Heart right ventricle (tissue), 16 donors: ENCODE measurements around the gene CNTN4. TPM values are rescaled to one million over a fixed set of nuclear protein-coding genes. Genes with fewer than 3 reads are reported as not detected.
"Not testable (repeated sequence)": the region's sequence is repeated elsewhere in the genome, so short reads cannot be mapped to it uniquely, and the experiment has no call there.

Experiments used
- ATAC-seq, 8 donors: fragments of 200-7000 bp; cut with Tn5 transposase; one replicate each; pipeline ENCODE4 v1.9.1; 2020; ENCODE audit warnings: mild to moderate bottlenecking in 8 of 8, moderate library complexity in 8 of 8, moderate number of reproducible peaks in 1 of 8
- DNase-seq, 2 donors: peaks; one replicate each; pipeline ENCODE4 v3.0.0-alpha.2; 2020
- H3K27ac ChIP-seq, 10 donors: fragments of 200-600 bp; sonication (generic) in 2 of 10; one replicate each; pipeline versions ENCODE4 v1.5.0 to v1.8.0; 2020 to 2022; ENCODE audit warnings: mild to moderate bottlenecking in 3 of 10
- H3K27me3 ChIP-seq, 7 donors: fragments of 200-600 bp; one replicate each; pipeline ENCODE4 v1.8.0; 2021 to 2022; ENCODE audit warnings: mild to moderate bottlenecking in 2 of 7
- H3K36me3 ChIP-seq, 9 donors: fragments of 200-600 bp; sonication (generic) in 1 of 9; one replicate each; pipeline versions ENCODE4 v1.5.0 to v1.8.0; 2020 to 2022; ENCODE audit warnings: mild to moderate bottlenecking in 2 of 9
- H3K4me1 ChIP-seq, 9 donors: fragments of 200-600 bp; sonication (generic) in 1 of 9; one replicate each; pipeline versions ENCODE4 v1.5.0 to v1.8.0; 2020 to 2022; ENCODE audit warnings: mild to moderate bottlenecking in 4 of 9
- H3K4me3 ChIP-seq, 10 donors: fragments of 200-600 bp; sonication (generic) in 2 of 10; one replicate each; pipeline versions ENCODE4 v1.5.0 to v1.8.0; 2020 to 2022; ENCODE audit warnings: mild to moderate bottlenecking in 7 of 10, moderate library complexity in 2 of 10
- H3K9me3 ChIP-seq, 11 donors: fragments of 200-600 bp in 10 of 11; sonication (generic) in 2 of 11; one replicate each; pipeline versions ENCODE4 v1.5.0 to v1.8.0; 2013 to 2022; ENCODE audit warnings: mild to moderate bottlenecking in 2 of 11, control low read depth in 1 of 11, moderate library complexity in 1 of 11
- CTCF ChIP-seq, 9 donors: fragments of 200-600 bp; sonication (generic) in 2 of 9; IDR thresholded peaks; one replicate each; pipeline versions ENCODE4 v1.5.0 to v1.8.0; 2021 to 2022; ENCODE audit warnings: antibody characterized with exemption in 9 of 9, mild to moderate bottlenecking in 5 of 9, moderate library complexity in 1 of 9
- WGBS, 2 donors: extraction: QIAGEN DNeasy Blood & Tissue Kit; methylation state at CpG; one replicate each; pipeline ENCODE4 v1.1.7; 2013; ENCODE audit warnings: inconsistent platforms in 1 of 2; 5-methylcytosine and 5-hydroxymethylcytosine counted together
- intact Hi-C, 10 donors: fragments of 100-400 bp; cut with DNase I; formaldehyde crosslinking; loops; one replicate each; pipeline versions ENCODE4 v1.11.1 to v1.14.2; 2022
- polyA plus RNA-seq, 2 donors: library from polyadenylated mRNA; stranded (reverse); fragments of 200-250 nt; gene quantifications; one replicate each; pipeline ENCODE4 v1.2.3, GENCODE V29; 2013
- total RNA-seq, 10 donors: library from RNA; stranded (reverse); fragmentation: NEBNext Ultra II Directional in 3 of 10; extraction: Animal tissue kit (Norgen Biotek cat#: 25700) in 3 of 10; gene quantifications; one replicate each; pipeline versions ENCODE4 v1.2.1 to v1.2.4, GENCODE V29; 2021 to 2023
- donor health status: Arrhythmogenic right ventricular cardiomyopathy.
- donor health status: ischemic (EF 13 %, LVEDD 7.1; RV severe dilation, severe dysfunction).
- donor health status: healthy with polysubstance abuse.
- donor health status: DM: no; HTN: yes; CAD: no.
- donor health status: DM: no; HTN: no; CAD: no.
- donor health status: ischemic (EF 25% LVEDD 6.9; RV normal size, moderate dysfunction).
- donor health status: ischemic (EF 25% LVEDD 5.7; RV mildly dilated, moderate dysfunction).
- donor health status: healthy.
- donor health status: DM: yes; HTN: yes; CAD: no.
- donor health status: Ischemic cardiomyopathy.
- donor health status: ischemic (EF 35%, LVEDD 5.7; RV mildly dilated, moderate dysfunction).
- donor health status: nonischemic (EF 11% LVEDD 7.7; RV severe dilation, severe dysfunction).
- donor health status: DM: yes; HTN: yes; CAD: no.
- donor health status: PGD.
- donor health status: ischemic (EF 29% LVEDD 5.4; RV normal size, mild dysfunction).
- donor health status: nonischemic (EF 23%, LVEDD 6.1; RV moderate dilation, normal function).

Gene CNTN4
- total and polyA plus RNA-seq, 12 donors = 0.48 to 4.7 (median 2.5) TPM

GRCh38 chr3:2810723-2811122 lies 712.1 kb downstream of the CNTN4 start:
- intact Hi-C loops = no loop called here
- H3K27me3 ChIP-seq = no peaks in the 10 kb centered on the region
- H3K9me3 ChIP-seq = no peaks in the 10 kb centered on the region
- no peaks in the 10 kb centered on the region for H3K4me1 ChIP-seq
- no peak for TF ChIP-seq CTCF (IDR thresholded peaks at IDR 0.05)
- H3K27ac ChIP-seq = no peak overlapping the region
- H3K36me3 ChIP-seq = no peaks in the 10 kb centered on the region
- WGBS, 2 donors = 71 to 85% methylated on average over 1 of the region's 1 CpG
- ATAC-seq (no peak), DNase-seq (no peak)
- H3K4me3 ChIP-seq = no peak overlapping the region

GRCh38 chr3:2819571-2819970 lies 720.9 kb downstream of the CNTN4 start:
- no peak overlapping the region for H3K27ac ChIP-seq
- 88 to 91% methylated on average over 4 of the region's 4 CpGs for WGBS, 2 donors
- intact Hi-C loops = no loop called here

DNA sequence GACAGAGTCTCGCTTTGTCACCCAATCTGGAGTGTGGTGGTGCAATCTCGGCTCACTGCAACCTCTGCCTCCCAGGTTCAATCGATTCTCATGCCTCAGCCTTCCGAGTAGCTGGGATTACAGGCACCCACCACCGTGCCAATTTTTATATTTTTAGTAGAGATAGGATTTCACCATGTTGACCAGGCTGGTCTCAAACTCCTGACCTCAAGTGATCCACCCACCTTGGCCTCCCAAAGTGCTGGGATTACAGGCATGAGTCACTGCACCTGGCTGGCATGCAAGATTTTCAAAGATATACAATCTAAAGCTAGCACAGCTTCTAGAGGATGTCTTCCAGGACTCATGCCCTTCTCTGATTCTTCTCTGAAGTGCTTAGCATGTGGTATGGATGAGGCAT lies 722.3 kb downstream of the CNTN4 start:
- DNase-seq, H3K4me1 ChIP-seq, ATAC-seq, H3K4me3 ChIP-seq, H3K9me3 ChIP-seq, H3K36me3 ChIP-seq, H3K27me3 ChIP-seq, H3K27ac ChIP-seq, intact Hi-C loops: not testable (repeated sequence)
- WGBS, 2 donors = 88% methylated on average over 5 of the region's 5 CpGs

More at GRCh38 chr3:2819571-2819970, 720.9 kb downstream of the CNTN4 start:
- Histone ChIP-seq H3K36me3 (no peaks in the 10 kb centered on the region), H3K4me1 (no peaks in the 10 kb centered on the region), H3K4me3 (no peak overlapping the region), H3K27me3 (no peaks in the 10 kb centered on the region), H3K9me3 (no peaks in the 10 kb centered on the region)
- no peak for TF ChIP-seq CTCF (IDR thresholded peaks at IDR 0.05)
- ATAC-seq (no peak), DNase-seq (no peak)

DNA sequence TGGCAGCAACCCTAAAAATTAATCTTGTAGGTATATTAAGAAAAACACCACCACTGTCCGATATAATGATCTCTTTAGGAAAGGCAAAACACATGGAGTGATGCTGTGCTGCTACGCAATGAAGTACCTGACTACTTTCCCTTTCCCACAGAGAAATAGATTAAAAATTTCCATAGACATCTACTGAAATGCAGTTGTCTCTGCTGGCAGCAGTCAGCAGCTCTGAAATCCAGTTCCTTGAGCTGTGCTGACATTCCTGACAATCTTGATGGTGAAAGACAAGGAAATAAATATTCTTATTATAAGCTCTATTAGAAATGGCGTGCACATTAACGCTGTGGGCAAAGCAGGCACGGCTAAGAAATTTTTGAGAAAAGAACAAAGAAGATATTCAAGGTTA lies 723.9 kb downstream of the CNTN4 start:
- intact Hi-C loops = no loop called here
- DNase-seq = no peak
- Histone ChIP-seq H3K9me3 (no peaks in the 10 kb centered on the region), H3K4me3 (no peak overlapping the region), H3K27me3 (no peaks in the 10 kb centered on the region), H3K27ac (no peak overlapping the region), H3K4me1 (no peaks in the 10 kb centered on the region), H3K36me3 (no peaks in the 10 kb centered on the region)
- WGBS, 2 donors = 88 to 92% methylated on average over 5 of the region's 5 CpGs
- TF ChIP-seq CTCF (IDR thresholded peaks at IDR 0.05) = no peak
- no peak for ATAC-seq

GRCh38 chr3:2823031-2823430 lies 724.4 kb downstream of the CNTN4 start:
- no peak overlapping the region for H3K4me3 ChIP-seq
- no peaks in the 10 kb centered on the region for H3K9me3 ChIP-seq
- ATAC-seq (no peak), DNase-seq (no peak)
- intact Hi-C loops = no loop called here
- WGBS, 2 donors = 66 to 71% methylated on average over 5 of the region's 5 CpGs
- no peak for TF ChIP-seq CTCF (IDR thresholded peaks at IDR 0.05)
- no peaks in the 10 kb centered on the region for H3K4me1 ChIP-seq
- no peak overlapping the region for H3K27ac ChIP-seq
- H3K36me3 ChIP-seq = no peaks in the 10 kb centered on the region
- no peaks in the 10 kb centered on the region for H3K27me3 ChIP-seq
